Endodermal cell (in vitro differentiated cells): ENCODE data around the gene TLCD3A. TPM values are rescaled to one million over a fixed set of nuclear protein-coding genes. Genes with fewer than 3 reads are reported as not detected.

Experiments
- DNase-seq: peaks from one replicate; pipeline ENCODE4 v3.0.0-alpha.2; 2017
- H3K27ac ChIP-seq: 2 replicates; pipeline ENCODE4 v1.5.1; 2013; ENCODE audit warnings: mild to moderate bottlenecking, low read depth, low read length, moderate library complexity
- H3K27me3 ChIP-seq: 2 replicates; pipeline ENCODE4 v1.6.1; 2013; ENCODE audit warnings: mild to moderate bottlenecking, low read length, moderate library complexity; ENCODE audit not compliant: insufficient read depth, control insufficient read depth, poor library complexity, severe bottlenecking
- H3K36me3 ChIP-seq: 2 replicates; pipeline ENCODE4 v1.7.0; 2013; ENCODE audit warnings: mild to moderate bottlenecking, low read length, moderate library complexity; ENCODE audit not compliant: control insufficient read depth, insufficient read depth
- H3K4me1 ChIP-seq: one replicate; pipeline ENCODE4 v1.7.0; 2013; ENCODE audit warnings: low read length; ENCODE audit not compliant: control insufficient read depth, insufficient read depth
- H3K4me3 ChIP-seq: 2 replicates; pipeline ENCODE4 v1.5.1; 2013; ENCODE audit warnings: mild to moderate bottlenecking, low read length, moderate library complexity
- H3K9ac ChIP-seq: 2 replicates; pipeline ENCODE4 v1.6.1; 2013; ENCODE audit warnings: mild to moderate bottlenecking, low read length, moderate library complexity; ENCODE audit not compliant: poor library complexity, severe bottlenecking; ENCODE audit errors: extremely low read depth
- H3K9me3 ChIP-seq: 2 replicates; pipeline ENCODE4 v1.6.1; 2013; ENCODE audit warnings: mild to moderate bottlenecking, low read length, moderate library complexity; ENCODE audit not compliant: control insufficient read depth
- H3K27ac Mint-ChIP-seq: 2 replicates; pipeline ENCODE4 v1.8.0; 2020; ENCODE audit warnings: mixed read lengths
- H3K27me3 Mint-ChIP-seq: 2 replicates; pipeline ENCODE4 v1.8.0; 2021; ENCODE audit warnings: mild to moderate bottlenecking, mixed read lengths; ENCODE audit not compliant: insufficient read depth
- H3K36me3 Mint-ChIP-seq: 2 replicates; pipeline ENCODE4 v1.8.0; 2020; ENCODE audit warnings: low read depth, mixed read lengths
- H3K4me1 Mint-ChIP-seq: 2 replicates; pipeline ENCODE4 v1.8.0; 2020; ENCODE audit warnings: mixed read lengths
- H3K4me3 Mint-ChIP-seq: 2 replicates; pipeline ENCODE4 v1.8.0; 2020; ENCODE audit warnings: mild to moderate bottlenecking, moderate library complexity, mixed read lengths
- H3K9me3 Mint-ChIP-seq: 2 replicates; pipeline ENCODE4 v1.8.0; 2020; ENCODE audit warnings: mild to moderate bottlenecking, mixed read lengths
- CTCF ChIP-seq: fragments of 200-600 bp; sonication (generic); conservative IDR thresholded peaks from 2 replicates; pipeline ENCODE4 v1.5.0; 2021; ENCODE audit warnings: antibody characterized with exemption, mild to moderate bottlenecking
- WGBS, 2 experiments: methylation state at CpG; one replicate each; pipeline versions ENCODE4 v1.1.5 to v1.1.7; 2013; ENCODE audit warnings: missing lambda C conversion rate in 2 of 2, mixed read lengths in 1 of 2; ENCODE audit not compliant: insufficient coverage in 1 of 2, insufficient read length in 1 of 2; 5-methylcytosine and 5-hydroxymethylcytosine counted together
- total RNA-seq, 2 donors: library from RNA; stranded (reverse); fragmentation: NEBNext Ultra II Directional in 1 of 2; extraction: Animal tissue kit (Norgen Biotek cat#: 25700) in 1 of 2; gene quantifications; 2 replicates in 1 of 2; 3 replicates in 1 of 2; pipeline ENCODE4 v1.2.1, GENCODE V29; 2021

The TLCD3A gene
- total RNA-seq, 2 donors from 2014 or later = 16.6 to 28.8 TPM

- peaks cover 9% of the 10 kb centered on the region for H3K4me1 Mint-ChIP-seq
- Histone ChIP-seq H3K27ac (no peak overlapping the region), H3K9me3 (no peaks in the 10 kb centered on the region), H3K4me3 (peak overlapping the region; percentile 86), H3K27me3 (peaks cover 7% of the 10 kb centered on the region), H3K4me1 (peaks cover 3% of the 10 kb centered on the region), H3K9ac (peak overlapping the region; percentile 29), H3K36me3 (peaks cover 33% of the 10 kb centered on the region)
- H3K9me3 Mint-ChIP-seq = no peaks in the 10 kb centered on the region
- H3K27ac Mint-ChIP-seq = peak overlapping the region; percentile 70
- no peak for TF ChIP-seq CTCF
- H3K27me3 Mint-ChIP-seq = peaks cover 41% of the 10 kb centered on the region
- H3K36me3 Mint-ChIP-seq = peaks cover 19% of the 10 kb centered on the region
- H3K4me3 Mint-ChIP-seq = peak overlapping the region; percentile 81
- peak; percentile 86 for DNase-seq
- 9 to 16% methylated on average over 27 to 57 of the region's 57 CpGs for WGBS, 2 experiments
Measured at GRCh38 chr17:732902-733720, 715 bp downstream of the TLCD3A start.

GRCh38 chr17:733743-734142, 1.3 kb downstream of the TLCD3A start:
- 85 to 90% methylated on average over 8 to 10 of the region's 10 CpGs for WGBS, 2 experiments
- Histone ChIP-seq H3K36me3 (peaks cover 37% of the 10 kb centered on the region), H3K27me3 (peaks cover 7% of the 10 kb centered on the region), H3K9me3 (no peaks in the 10 kb centered on the region), H3K4me1 (peaks cover 3% of the 10 kb centered on the region), H3K4me3 (peak overlapping the region; percentile 86), H3K27ac (no peak overlapping the region), H3K9ac (no peak overlapping the region)
- H3K36me3 Mint-ChIP-seq = peaks cover 25% of the 10 kb centered on the region
- H3K4me3 Mint-ChIP-seq = peak overlapping the region; percentile 81
- no peak for TF ChIP-seq CTCF
- no peak for DNase-seq
- no peak overlapping the region for H3K27ac Mint-ChIP-seq
- no peaks in the 10 kb centered on the region for H3K9me3 Mint-ChIP-seq
- H3K4me1 Mint-ChIP-seq = peaks cover 9% of the 10 kb centered on the region
- H3K27me3 Mint-ChIP-seq = peaks cover 34% of the 10 kb centered on the region

GRCh38 chr17:737561-738113, 5.2 kb downstream of the TLCD3A start:
- peak overlapping the region; percentile 52 for H3K27ac Mint-ChIP-seq
- WGBS, 2 experiments = 93 to 97% methylated on average over 6 to 13 of the region's 13 CpGs
- peaks cover 9% of the 10 kb centered on the region for H3K4me1 Mint-ChIP-seq
- H3K27me3 Mint-ChIP-seq = peaks cover 8% of the 10 kb centered on the region
- TF ChIP-seq CTCF = no peak
- no peaks in the 10 kb centered on the region for H3K27me3 ChIP-seq
- H3K4me1 ChIP-seq = peaks cover 3% of the 10 kb centered on the region
- H3K9me3 Mint-ChIP-seq = no peaks in the 10 kb centered on the region
- H3K36me3 ChIP-seq = peaks cover 60% of the 10 kb centered on the region
- peaks cover 50% of the 10 kb centered on the region for H3K36me3 Mint-ChIP-seq
- no peak overlapping the region for H3K27ac ChIP-seq
- H3K9ac ChIP-seq = no peak overlapping the region
- H3K4me3 Mint-ChIP-seq = no peak overlapping the region
- DNase-seq = no peak
- H3K9me3 ChIP-seq = no peaks in the 10 kb centered on the region
- no peak overlapping the region for H3K4me3 ChIP-seq
